Mesothelial cell of epicardium (in vitro differentiated cells): ENCODE results near the gene NAALADL2. TPM values are rescaled to one million over a fixed set of nuclear protein-coding genes. Genes with fewer than 3 reads are reported as not detected.
"Not testable (repeated sequence)": the region's sequence is repeated elsewhere in the genome, so short reads cannot be mapped to it uniquely, and the experiment has no call there.

Experiments used
- DNase-seq, 2 experiments: peaks; one replicate each; pipeline ENCODE4 v3.0.0; 2021; ENCODE audit warnings: low spot score in 2 of 2; ENCODE audit not compliant: unreplicated experiment in 2 of 2
- H3K27ac Mint-ChIP-seq: 2 replicates; pipeline ENCODE4 v1.8.0; 2021; ENCODE audit warnings: mixed read lengths
- H3K27me3 Mint-ChIP-seq: 2 replicates; pipeline ENCODE4 v1.8.0; 2021; ENCODE audit warnings: low read depth, mixed read lengths
- H3K36me3 Mint-ChIP-seq: 2 replicates; pipeline ENCODE4 v1.8.0; 2021; ENCODE audit warnings: mixed read lengths
- H3K4me1 Mint-ChIP-seq: 2 replicates; pipeline ENCODE4 v1.8.0; 2021; ENCODE audit warnings: mixed read lengths
- H3K4me3 Mint-ChIP-seq: 2 replicates; pipeline ENCODE4 v1.8.0; 2021; ENCODE audit warnings: mild to moderate bottlenecking, moderate library complexity, mixed read lengths
- H3K9me3 Mint-ChIP-seq: 2 replicates; pipeline ENCODE4 v1.8.0; 2021; ENCODE audit warnings: mixed read lengths
- total RNA-seq: library from RNA; stranded (reverse); gene quantifications from 3 replicates; pipeline ENCODE4 v1.2.1, GENCODE V29; 2021
- TF ChIP-seq, protein P1 (sequence below): fragments of 200-600 bp; sonication (generic); IDR thresholded peaks from one replicate; pipeline ENCODE4 v1.5.0; 2021; ENCODE audit warnings: antibody characterized with exemption; ENCODE audit not compliant: unreplicated experiment

The NAALADL2 gene
- total RNA-seq, 1 donor from 2014 or later, result 27.9 TPM

DNA sequence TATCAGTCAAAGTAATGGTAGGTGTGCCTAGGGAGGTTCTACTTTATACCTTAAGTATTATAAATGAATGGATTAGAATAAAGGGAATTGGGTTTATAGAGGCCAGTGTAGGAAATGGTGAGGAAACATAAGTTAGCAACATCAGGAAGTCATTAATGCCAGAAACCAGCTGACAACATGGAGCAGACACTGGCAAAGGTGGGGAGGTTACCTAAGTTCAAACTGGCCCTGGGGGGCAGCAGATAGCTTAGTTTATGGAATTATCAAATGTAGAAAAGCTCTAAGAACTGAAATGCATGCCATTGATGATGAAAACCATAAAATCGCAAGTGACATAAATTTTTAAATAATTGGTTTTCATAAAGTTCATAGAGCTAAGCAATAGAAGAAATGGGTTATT, 498.6 kb downstream of the NAALADL2 start:
- Mint-ChIP-seq H3K27ac (no peak overlapping the region), H3K9me3 (peaks cover 17% of the 10 kb centered on the region), H3K27me3 (no peaks in the 10 kb centered on the region), H3K4me1 (no peaks in the 10 kb centered on the region), H3K4me3 (no peak overlapping the region), H3K36me3 (peaks cover 7% of the 10 kb centered on the region)
- no peak for DNase-seq
- TF ChIP-seq, protein P1, sequence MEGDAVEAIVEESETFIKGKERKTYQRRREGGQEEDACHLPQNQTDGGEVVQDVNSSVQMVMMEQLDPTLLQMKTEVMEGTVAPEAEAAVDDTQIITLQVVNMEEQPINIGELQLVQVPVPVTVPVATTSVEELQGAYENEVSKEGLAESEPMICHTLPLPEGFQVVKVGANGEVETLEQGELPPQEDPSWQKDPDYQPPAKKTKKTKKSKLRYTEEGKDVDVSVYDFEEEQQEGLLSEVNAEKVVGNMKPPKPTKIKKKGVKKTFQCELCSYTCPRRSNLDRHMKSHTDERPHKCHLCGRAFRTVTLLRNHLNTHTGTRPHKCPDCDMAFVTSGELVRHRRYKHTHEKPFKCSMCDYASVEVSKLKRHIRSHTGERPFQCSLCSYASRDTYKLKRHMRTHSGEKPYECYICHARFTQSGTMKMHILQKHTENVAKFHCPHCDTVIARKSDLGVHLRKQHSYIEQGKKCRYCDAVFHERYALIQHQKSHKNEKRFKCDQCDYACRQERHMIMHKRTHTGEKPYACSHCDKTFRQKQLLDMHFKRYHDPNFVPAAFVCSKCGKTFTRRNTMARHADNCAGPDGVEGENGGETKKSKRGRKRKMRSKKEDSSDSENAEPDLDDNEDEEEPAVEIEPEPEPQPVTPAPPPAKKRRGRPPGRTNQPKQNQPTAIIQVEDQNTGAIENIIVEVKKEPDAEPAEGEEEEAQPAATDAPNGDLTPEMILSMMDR, result no peak

DNA sequence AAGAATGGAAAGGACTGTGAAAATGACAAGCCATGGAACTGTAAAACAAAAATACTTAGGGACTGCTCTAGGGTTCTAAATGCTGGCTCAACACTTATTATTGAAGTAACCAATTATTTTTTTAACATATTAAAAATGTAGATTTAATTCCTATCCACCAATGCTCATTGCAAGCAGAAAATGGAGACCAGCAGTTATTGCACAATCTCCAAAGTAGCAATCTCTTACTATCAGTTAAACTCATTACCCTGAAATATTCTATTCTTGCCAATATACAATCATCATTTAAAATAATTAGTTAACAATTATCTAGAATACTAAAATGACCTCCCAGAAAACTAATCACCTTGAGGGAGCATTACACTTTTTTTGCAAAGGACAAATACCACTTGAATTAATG, 499.8 kb downstream of the NAALADL2 start:
- peaks cover 20% of the 10 kb centered on the region for H3K9me3 Mint-ChIP-seq
- TF ChIP-seq, protein P1, result no peak
- DNase-seq, result no peak

GRCh38 chr3:175370426-175370825, 511.3 kb downstream of the NAALADL2 start:
- H3K27ac Mint-ChIP-seq, H3K9me3 Mint-ChIP-seq, H3K4me1 Mint-ChIP-seq, H3K36me3 Mint-ChIP-seq, DNase-seq, H3K27me3 Mint-ChIP-seq, H3K4me3 Mint-ChIP-seq: not testable (repeated sequence)

More for the DNA sequence above, 499.8 kb downstream of the NAALADL2 start:
- no peak overlapping the region for H3K27ac Mint-ChIP-seq
- no peaks in the 10 kb centered on the region for H3K27me3 Mint-ChIP-seq
- peaks cover 9% of the 10 kb centered on the region for H3K36me3 Mint-ChIP-seq
- H3K4me3 Mint-ChIP-seq, result no peak overlapping the region
- H3K4me1 Mint-ChIP-seq, result no peaks in the 10 kb centered on the region

DNA sequence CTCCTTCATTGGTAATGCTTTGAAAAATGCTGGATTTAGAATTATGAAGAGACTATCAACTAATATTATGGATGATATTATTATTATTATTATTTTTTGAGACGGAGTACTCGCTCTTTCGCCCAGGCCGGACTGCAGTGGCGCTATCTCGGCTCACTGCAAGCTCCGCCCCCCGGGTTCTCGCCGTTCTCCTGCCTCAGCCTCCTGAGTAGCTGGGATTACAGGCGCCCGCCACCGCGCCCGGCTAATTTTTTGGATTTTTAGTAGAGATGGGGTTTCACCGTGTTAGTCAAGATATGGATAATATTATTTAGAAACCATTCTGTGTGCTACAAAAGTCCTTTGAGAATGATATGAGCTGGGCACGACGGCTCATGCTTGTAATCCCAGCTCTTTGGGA, 512.1 kb downstream of the NAALADL2 start:
- H3K9me3 Mint-ChIP-seq, H3K4me1 Mint-ChIP-seq, H3K4me3 Mint-ChIP-seq, DNase-seq, H3K27ac Mint-ChIP-seq, H3K36me3 Mint-ChIP-seq, H3K27me3 Mint-ChIP-seq: not testable (repeated sequence)

DNA sequence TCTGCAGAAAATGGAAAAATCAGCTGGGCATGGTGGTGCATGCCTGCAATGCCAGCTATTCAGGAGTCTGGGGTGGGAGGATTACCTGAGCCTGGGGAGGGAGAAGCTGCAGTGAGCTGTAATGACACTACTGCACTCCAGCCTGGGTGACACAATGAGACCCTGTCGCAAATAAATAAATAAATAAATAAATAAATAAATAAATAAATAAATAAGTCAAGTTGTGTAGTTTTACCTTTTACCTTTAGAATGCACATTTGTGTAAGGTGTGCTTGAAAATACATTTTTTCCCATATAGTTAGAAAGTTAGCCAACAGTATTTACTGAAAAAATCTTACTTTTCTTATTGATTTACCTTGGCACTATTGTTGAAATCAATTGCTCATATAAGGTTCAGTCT, 515.6 kb downstream of the NAALADL2 start:
- H3K4me1 Mint-ChIP-seq, result peaks cover 7% of the 10 kb centered on the region
- H3K4me3 Mint-ChIP-seq, result no peak overlapping the region
- H3K36me3 Mint-ChIP-seq, result peaks cover 9% of the 10 kb centered on the region
- H3K27ac Mint-ChIP-seq, result no peak overlapping the region
- no peak for DNase-seq
- H3K27me3 Mint-ChIP-seq, result no peaks in the 10 kb centered on the region
- H3K9me3 Mint-ChIP-seq, result peaks cover 4% of the 10 kb centered on the region
- TF ChIP-seq, protein P1, result no peak

DNA sequence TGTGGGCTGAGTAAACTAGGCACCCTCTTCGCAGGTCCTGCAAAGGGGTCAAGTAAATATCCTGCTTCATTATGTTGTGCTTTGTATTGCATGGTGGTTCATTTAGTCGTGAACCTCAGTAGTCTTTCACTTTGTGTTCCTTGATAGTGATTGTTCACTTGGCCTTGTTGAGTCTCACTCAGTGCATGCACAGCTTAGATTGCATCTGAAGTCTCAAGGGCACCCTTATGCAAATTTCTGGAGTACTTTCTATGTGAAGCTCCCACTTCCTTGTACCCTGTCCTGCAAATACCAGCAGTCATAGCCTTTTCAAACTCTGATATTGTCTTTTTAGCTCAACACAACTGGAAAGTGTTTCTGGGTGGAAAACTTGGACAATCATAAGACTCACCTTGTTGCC, 519.2 kb downstream of the NAALADL2 start:
- Mint-ChIP-seq H3K27me3 (no peaks in the 10 kb centered on the region), H3K36me3 (peaks cover 9% of the 10 kb centered on the region), H3K4me1 (no peaks in the 10 kb centered on the region), H3K27ac (no peak overlapping the region), H3K4me3 (no peak overlapping the region), H3K9me3 (peaks cover 4% of the 10 kb centered on the region)
- TF ChIP-seq, protein P1, result no peak
- DNase-seq, result no peak

DNA sequence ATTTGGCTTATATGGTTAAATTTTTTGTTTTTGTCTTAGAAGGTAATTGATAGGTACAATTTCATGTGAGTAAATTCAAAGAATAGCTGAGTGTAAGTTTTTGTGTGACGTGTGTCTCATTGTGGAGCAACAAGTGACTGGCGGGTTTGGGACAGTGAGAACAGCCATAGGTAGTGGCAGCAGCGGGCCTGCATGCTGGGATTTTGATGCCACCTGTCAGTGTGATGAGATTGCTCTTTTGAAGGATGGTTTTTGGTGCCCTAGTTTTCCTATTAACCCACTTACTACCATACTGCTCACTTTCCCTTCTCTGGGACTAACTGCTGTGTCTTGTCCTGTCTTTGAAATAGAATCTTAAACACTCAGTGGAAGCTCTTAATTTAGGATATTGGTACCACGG, 522.6 kb downstream of the NAALADL2 start:
- TF ChIP-seq, protein P1, result no peak
- H3K4me1 Mint-ChIP-seq, result peaks cover 2% of the 10 kb centered on the region

More for the DNA sequence above, 522.6 kb downstream of the NAALADL2 start:
- H3K36me3 Mint-ChIP-seq, result peaks cover 9% of the 10 kb centered on the region
- H3K9me3 Mint-ChIP-seq, result peaks cover 4% of the 10 kb centered on the region
- no peak overlapping the region for H3K4me3 Mint-ChIP-seq
- no peak for DNase-seq
- no peak overlapping the region for H3K27ac Mint-ChIP-seq
- H3K27me3 Mint-ChIP-seq, result no peaks in the 10 kb centered on the region
